Activated CD4-positive, alpha-beta T cell treated with anti-CD3 and anti-CD28 coated beads, Interleukin-2, amount 50 U/mL, for 1 hour (primary cell): ENCODE measurements around the gene SLC15A4.
"Not testable (repeated sequence)": the region's sequence is repeated elsewhere in the genome, so short reads cannot be mapped to it uniquely, and the experiment has no call there.

ENCODE experiments used
- DNase-seq: peaks from one replicate; pipeline ENCODE4 v3.0.0-alpha.2; 2020

Gene SLC15A4

DNA sequence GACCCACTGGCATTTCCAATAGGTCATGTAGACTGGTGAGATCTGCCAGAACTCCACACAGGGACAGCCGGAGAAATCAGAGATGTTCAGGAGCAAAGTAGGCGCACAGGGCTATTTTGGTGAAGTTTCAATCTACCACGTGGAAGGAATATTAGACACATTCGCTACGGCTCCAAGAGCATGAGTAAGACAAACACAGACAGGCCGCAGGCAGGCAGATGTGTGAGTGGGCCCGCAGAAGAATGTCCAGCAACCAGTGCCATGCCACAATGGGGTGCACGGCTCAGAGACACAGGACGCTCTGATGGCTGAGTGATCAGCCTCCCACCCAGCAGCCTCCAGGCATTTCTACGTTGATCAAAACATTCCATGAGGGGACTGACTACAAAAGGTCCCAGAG lies 10.4 kb downstream of the SLC15A4 start:
- no peak for DNase-seq

DNA sequence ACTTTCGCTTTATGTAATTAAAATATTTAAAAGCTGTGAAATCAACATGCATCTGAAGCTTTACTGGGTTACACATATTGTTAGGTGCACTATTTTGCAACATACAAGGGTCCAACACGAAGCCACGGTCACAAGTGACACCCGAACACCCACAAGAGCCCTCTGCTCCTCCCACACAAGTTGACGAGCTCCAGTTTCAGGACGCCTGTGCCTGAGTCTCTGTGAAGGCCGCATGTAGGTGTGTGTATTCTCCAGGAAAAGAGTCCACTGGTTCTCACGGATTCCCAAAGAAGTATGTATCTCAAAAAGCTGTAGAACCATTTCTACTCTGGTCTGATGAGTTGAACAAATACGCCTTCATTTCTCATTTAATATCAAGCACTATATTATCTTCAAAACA lies 12.0 kb downstream of the SLC15A4 start:
- no peak for DNase-seq

- DNase-seq, result no peak
Observed at GRCh38 chr12:128810182-128811127, 13.3 kb downstream of the SLC15A4 start.

DNA sequence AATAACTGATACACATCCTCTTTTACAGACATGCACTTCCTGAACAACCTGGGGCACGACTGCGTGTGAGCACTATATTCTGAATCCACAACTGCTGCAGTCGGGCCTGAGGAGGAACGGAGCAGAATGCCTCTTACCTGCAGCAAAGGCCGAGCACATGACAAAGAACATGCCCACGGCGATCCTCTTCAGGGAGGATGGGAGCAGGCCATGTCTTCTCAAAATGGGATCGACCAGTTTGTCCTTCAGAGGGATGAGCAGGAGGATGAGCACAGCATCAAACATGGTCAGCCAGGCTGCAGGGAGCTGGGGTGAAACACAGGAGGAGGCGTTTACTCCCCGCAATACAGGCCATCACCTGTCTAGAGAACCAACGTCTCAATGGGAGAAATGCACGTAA lies 15.1 kb downstream of the SLC15A4 start:
- DNase-seq, result no peak

DNA sequence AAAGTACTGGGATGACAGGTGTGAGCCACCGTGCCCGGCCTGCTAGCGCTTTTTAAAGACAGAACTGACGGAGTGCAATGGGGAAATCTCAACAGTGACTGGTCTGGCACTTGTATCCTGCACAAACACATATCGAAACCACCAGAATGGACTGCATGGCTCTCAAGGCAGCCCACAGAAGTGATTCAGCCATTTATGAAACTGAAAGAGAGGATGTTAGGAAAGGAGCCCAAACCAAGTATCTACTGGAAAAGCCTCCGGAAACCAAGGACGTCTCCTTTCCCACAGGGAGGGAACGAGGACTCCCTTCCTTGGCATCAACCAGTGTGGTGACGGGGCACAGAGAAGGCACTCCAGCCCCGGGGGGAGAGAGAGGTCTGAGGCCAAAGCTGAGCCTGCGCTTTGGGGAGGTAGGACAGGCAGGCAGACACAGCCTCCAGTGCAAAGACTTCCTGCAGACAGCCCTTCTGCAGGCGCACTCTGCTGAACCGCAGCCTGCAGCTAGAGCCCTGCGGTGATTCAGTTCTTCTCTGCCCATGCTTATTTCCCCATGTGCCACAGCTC lies 16.5 kb downstream of the SLC15A4 start:
- no peak for DNase-seq

DNA sequence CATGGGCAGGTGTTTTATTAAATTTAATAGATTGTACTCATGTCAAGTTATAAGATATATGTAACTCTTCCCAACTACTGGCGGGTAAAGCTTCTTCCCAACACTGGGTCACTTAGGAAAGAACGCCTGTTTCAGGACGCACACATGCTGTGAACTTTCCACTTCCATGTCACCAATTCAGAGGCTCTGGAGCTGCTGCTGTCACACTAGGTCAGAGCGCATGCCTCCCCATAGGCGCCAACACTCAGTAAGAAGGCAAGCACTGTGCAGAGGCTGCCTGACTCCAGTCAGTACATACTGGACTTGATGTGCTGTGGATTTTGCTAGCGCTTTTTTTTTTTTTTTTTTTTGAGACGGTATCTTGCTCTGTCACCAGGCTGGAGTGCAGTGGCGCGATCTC lies 17.2 kb downstream of the SLC15A4 start:
- no peak for DNase-seq

- DNase-seq, result not testable (repeated sequence)
Observed at GRCh38 chr12:128805406-128805805, 18.4 kb downstream of the SLC15A4 start.

DNA sequence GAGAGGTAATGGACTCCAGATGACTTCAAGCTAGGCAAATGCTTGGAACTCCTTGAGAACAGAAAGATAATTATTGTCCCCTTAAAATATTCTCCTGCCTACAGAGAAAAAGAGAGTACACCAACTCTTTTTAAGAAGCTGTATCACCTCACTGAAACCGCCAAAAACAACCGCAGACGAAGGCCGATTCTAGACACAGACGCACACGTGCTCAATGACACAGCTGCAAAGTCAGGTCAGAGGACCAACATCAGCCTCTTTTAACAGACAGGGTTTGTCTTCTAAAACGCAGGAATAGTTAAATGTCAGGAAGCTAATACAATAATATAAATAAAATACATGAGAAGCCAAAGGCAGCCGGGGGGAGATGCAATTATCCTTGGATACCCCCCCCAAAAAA lies 19.0 kb downstream of the SLC15A4 start:
- DNase-seq, result no peak

GRCh38 chr12:128803788-128804187 lies 20.0 kb downstream of the SLC15A4 start:
- DNase-seq, result no peak

DNA sequence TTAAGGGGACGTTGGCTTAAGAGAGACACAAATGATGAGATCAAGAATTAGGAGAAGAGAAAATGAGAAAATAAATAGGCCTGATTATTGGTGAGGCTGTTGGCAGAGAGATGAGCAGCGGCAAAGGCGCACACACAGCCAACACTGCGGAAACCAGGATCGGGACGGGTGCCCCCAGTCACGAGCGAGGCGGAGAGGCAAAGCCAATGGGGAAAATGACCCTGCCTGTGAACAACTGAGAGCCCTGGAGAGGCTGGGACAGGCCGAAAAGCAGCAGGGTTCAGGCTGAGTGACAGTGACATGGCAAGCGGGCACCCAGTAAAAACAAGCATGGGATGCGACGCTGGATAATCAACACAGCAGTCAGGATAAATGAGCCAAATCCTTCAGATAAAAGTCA lies 21.0 kb downstream of the SLC15A4 start:
- DNase-seq, result no peak

DNA sequence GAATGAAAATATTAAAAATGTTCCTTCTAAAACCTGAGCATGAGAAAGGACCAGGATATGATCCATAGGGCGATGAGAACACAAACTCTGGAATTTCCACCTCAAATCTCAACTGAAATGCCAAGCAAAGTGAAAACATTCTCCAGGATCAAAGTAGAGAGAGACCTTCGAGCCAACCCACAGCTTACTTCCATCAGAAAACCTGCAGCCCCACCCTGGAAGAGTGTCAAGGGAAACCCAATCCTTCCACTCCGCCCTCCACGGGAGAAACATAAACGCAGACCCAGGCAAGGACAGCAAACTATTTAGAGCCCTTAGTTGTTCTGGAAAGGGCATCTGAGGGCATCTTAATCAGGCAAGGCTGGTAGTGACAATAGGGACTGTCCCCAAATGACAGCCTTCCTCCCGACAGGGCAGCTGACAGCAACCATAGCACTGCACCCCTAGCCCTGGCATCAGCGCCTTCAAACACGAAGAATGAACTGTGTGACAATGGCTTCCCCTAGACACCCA lies 21.8 kb downstream of the SLC15A4 start:
- no peak for DNase-seq

DNA sequence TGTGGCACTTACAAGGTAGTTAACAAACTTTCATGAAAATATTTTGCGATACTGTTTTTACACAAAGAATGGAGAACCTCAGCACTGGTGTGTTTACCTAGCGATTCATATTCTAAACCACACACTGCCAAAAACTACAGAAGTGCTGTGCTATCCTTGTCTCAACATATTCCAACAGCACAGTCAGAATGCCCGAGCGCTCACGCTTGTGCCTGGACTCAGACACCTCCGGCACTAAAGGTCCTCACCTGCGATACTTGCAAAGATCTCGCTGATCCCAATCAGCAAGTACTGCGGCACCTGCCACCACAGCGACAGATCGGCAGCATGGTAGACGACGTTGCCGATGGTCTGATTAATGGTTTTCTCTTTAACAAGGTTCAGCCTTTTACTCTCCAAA lies 23.2 kb downstream of the SLC15A4 start:
- no peak for DNase-seq

- DNase-seq, result no peak
Observed at GRCh38 chr12:128798571-128799341, 25.0 kb downstream of the SLC15A4 start.

DNA sequence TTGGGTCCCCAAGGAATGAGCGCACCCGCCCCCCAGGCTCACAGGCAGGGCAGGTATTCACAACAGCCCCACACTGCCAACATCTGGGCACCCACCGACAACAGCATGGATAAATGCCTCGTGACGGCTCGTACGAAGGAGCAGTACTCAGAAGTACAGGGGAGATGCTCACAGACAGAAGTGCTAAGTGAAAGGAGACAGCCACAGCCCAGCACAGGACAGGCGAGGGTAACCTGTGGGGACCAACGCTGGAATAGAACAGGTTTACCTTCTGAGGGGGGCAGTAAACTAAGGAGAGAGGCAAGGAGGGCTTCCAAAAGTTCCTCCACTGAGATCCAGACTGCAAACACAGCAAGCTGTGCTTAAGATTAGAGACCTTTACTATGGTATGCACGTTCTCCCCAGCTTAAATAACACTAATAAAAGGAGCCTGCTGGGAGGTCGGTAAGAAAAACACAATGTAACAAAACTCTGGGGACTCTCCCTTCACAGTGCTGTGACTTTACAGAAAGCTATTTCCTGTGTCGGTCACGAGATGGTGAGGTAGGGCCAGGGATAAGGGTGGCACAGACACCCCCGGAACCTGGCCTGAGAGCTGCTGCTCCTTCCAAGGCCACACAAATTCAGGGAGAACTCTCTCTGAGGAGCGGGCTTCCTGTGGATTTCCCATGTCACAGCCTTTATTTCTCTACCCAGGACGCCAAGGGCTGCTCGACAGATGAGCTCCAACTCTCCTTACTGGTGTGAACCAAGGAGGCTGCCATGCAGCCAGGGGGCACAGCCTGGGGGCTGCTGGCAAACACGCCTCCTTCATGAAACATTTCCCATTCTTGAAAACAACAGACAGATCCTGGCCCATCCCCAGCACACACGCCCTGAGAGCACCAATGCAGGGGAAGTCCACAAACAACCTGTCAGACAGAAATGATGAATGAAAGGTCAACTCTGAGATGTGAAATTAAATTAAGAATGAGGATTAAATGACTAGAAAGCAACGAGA lies 26.3 kb downstream of the SLC15A4 start:
- DNase-seq, result no peak

- DNase-seq, result no peak
Observed at GRCh38 chr12:128796439-128797118, 27.2 kb downstream of the SLC15A4 start.

GRCh38 chr12:128795530-128796361 lies 28.0 kb downstream of the SLC15A4 start:
- DNase-seq, result no peak

GRCh38 chr12:128794661-128795529 lies 28.9 kb downstream of the SLC15A4 start:
- no peak for DNase-seq

DNA sequence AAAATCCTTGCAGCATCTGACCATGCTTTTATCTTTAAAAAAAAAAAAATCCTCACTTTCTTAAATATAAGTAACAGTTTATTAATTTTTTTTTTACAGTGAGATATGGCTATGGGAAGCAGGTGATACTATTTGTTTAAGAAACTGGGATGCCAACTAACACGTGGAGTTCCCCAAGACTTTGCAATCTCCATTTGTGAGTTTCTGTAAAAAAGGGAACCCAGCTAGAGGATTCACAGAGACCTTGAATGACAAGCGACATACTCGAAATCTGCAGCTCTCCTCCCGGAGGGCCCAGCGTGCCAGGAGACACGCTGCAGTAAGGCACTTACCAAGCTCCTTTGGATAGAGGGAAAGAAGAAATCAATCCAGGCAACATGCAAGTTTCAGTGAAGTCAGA lies 30.1 kb downstream of the SLC15A4 start:
- DNase-seq, result no peak

DNA sequence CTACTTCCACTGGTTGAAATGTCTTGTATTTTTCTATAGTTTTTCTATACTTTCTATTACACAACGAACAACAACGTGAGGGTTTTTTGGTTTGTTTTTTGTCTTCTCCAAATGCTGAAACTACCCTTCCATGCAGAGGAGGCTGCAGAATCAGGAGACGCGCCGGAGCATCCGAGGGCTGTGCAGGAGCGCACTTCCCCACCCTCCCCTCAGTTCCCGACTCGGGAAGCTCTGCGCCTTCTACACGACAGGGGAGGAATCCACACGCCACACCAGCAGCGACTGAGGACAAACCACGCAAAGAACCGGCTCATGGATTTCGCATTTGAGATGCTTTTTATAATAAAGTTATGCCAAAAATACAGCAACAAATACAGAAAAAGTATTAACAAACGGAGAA lies 30.9 kb downstream of the SLC15A4 start:
- DNase-seq, result no peak

- DNase-seq, result no peak
Observed at GRCh38 chr12:128792398-128792797, 31.4 kb downstream of the SLC15A4 start.
